Pancreas (tissue), 10 donors: ENCODE results near the gene RNF169. TPM values are rescaled to one million over a fixed set of nuclear protein-coding genes. Genes with fewer than 3 reads are reported as not detected.

Source experiments
- ATAC-seq, 4 donors: fragments of 200-7000 bp; cut with Tn5 transposase; one replicate each; pipeline versions ENCODE4 v1.8.0 to v1.9.1; 2020; ENCODE audit warnings: mild to moderate bottlenecking in 4 of 4, moderate library complexity in 4 of 4
- DNase-seq, 6 donors: peaks; one replicate each; pipeline ENCODE4 v3.0.0-alpha.2; 2020
- FAIRE-seq: peaks from 2 replicates; lab custom pipeline; 2012; peaks lifted over from hg19 to GRCh38; lab: Jason Lieb, UNC
- H3K27ac ChIP-seq, 4 donors: fragments of 200-600 bp; sonication (generic); 1 replicate in 3 of 4; 2 replicates in 1 of 4; pipeline versions ENCODE4 v1.5.0 to v1.8.0; 2020
- H3K27me3 ChIP-seq, 4 donors: fragments of 200-600 bp; one replicate each; pipeline ENCODE4 v1.8.0; 2021
- H3K36me3 ChIP-seq, 3 donors: fragments of 200-600 bp; sonication (generic) in 1 of 3; one replicate each; pipeline versions ENCODE4 v1.5.0 to v1.8.0; 2020 to 2021
- H3K4me1 ChIP-seq, 3 donors: fragments of 200-600 bp; one replicate each; pipeline ENCODE4 v1.8.0; 2021
- H3K4me3 ChIP-seq, 4 donors: fragments of 200-600 bp; sonication (generic) in 2 of 4; one replicate each; pipeline versions ENCODE4 v1.5.0 to v1.8.0; 2020 to 2021
- H3K9me3 ChIP-seq, 4 donors: fragments of 200-600 bp; one replicate each; pipeline ENCODE4 v1.8.0; 2021
- CTCF ChIP-seq, 4 donors: fragments of 200-600 bp; sonication (generic) in 3 of 4; IDR thresholded peaks; one replicate each; pipeline versions ENCODE4 v1.5.0 to v1.8.0; 2021; ENCODE audit warnings: antibody characterized with exemption in 4 of 4
- WGBS, 2 donors: extraction: QIAGEN DNeasy Blood & Tissue Kit; methylation state at CpG; one replicate each; pipeline ENCODE4 v1.1.7; 2013; 5-methylcytosine and 5-hydroxymethylcytosine counted together
- intact Hi-C, 3 donors: fragments of 100-400 bp; cut with DNase I; formaldehyde crosslinking; loops; one replicate each; pipeline versions ENCODE4 v1.11.1 to v1.14.2; 2022
- polyA plus RNA-seq, 2 donors: library from polyadenylated mRNA; stranded (reverse); fragments of 200-250 nt; gene quantifications; one replicate each; pipeline ENCODE4 v1.2.3, GENCODE V29; 2013
- total RNA-seq, 6 donors: library from RNA; stranded (reverse); fragmentation: NEBNext Ultra II Directional in 4 of 6; extraction: Animal tissue kit (Norgen Biotek cat#: 25700) in 4 of 6; gene quantifications; one replicate each; pipeline versions ENCODE4 v1.2.1 to v1.2.4, GENCODE V29; 2021 to 2023
- donor health status: healthy with polysubstance abuse.
- donor health status: DM: no; HTN: no; CAD: no; lungs with moderate emphysema.
- donor health status: DM: no; HTN: no; CAD: no.
- donor health status: control.
- donor health status: control.
- donor health status: Bipolar disorder and iron deficiency.
- donor health status: DM: yes; HTN: yes; CAD: no.
- donor health status: DM: no; HTN: no; CAD: no.
- donor health status: DM: no; HTN: no; CAD: no.
- donor health status: DM: yes; HTN: yes; CAD: no.

The RNF169 gene
- total and polyA plus RNA-seq, 8 donors: 2.3 to 12.0 (median 6.9) TPM

GRCh38 chr11:74742070-74742469 is 6.6 kb upstream of the RNF169 start:
- no peak for ATAC-seq
- WGBS, 2 donors: 81 to 87% methylated on average over 4 of the region's 4 CpGs
- no peak overlapping the region for H3K27ac ChIP-seq
- FAIRE-seq: no peak
- H3K4me3 ChIP-seq: no peak overlapping the region
- no peak for DNase-seq
- no peaks in the 10 kb centered on the region for H3K9me3 ChIP-seq
- intact Hi-C loops: no loop called here
- no peaks in the 10 kb centered on the region for H3K4me1 ChIP-seq
- no peak for TF ChIP-seq CTCF (IDR thresholded peaks at IDR 0.05)
- no peaks in the 10 kb centered on the region for H3K27me3 ChIP-seq
- H3K36me3 ChIP-seq: no peaks in the 10 kb centered on the region

GRCh38 chr11:74743640-74744039 is 5.0 kb upstream of the RNF169 start:
- Histone ChIP-seq H3K27ac (no peak overlapping the region), H3K36me3 (no peaks in the 10 kb centered on the region), H3K4me1 (peaks cover 0 to 5% (median 4%) of the 10 kb centered on the region in 3 donors), H3K4me3 (no peak overlapping the region), H3K9me3 (no peaks in the 10 kb centered on the region), H3K27me3 (no peaks in the 10 kb centered on the region)
- intact Hi-C loops: no loop called here
- DNase-seq (no peak), ATAC-seq (no peak), FAIRE-seq (no peak)
- no peak for TF ChIP-seq CTCF (IDR thresholded peaks at IDR 0.05)

GRCh38 chr11:74744277-74744676 is 4.4 kb upstream of the RNF169 start:
- ATAC-seq: no peak
- no peak for FAIRE-seq
- TF ChIP-seq CTCF (IDR thresholded peaks at IDR 0.05): no peak
- intact Hi-C loops: no loop called here
- no peaks in the 10 kb centered on the region for H3K9me3 ChIP-seq
- H3K36me3 ChIP-seq: no peaks in the 10 kb centered on the region
- no peak overlapping the region for H3K4me3 ChIP-seq
- H3K4me1 ChIP-seq: peaks cover 0 to 5% (median 4%) of the 10 kb centered on the region in 3 donors
- no peaks in the 10 kb centered on the region for H3K27me3 ChIP-seq
- WGBS, 2 donors: 63 to 79% methylated on average over 4 of the region's 4 CpGs
- no peak for DNase-seq
- no peak overlapping the region for H3K27ac ChIP-seq

GRCh38 chr11:74746868-74747267 is 1.8 kb upstream of the RNF169 start:
- FAIRE-seq (no peak), DNase-seq (no peak), ATAC-seq (no peak)
- no peaks in the 10 kb centered on the region for H3K27me3 ChIP-seq
- intact Hi-C loops: no loop called here
- no peak for TF ChIP-seq CTCF (IDR thresholded peaks at IDR 0.05)
- H3K27ac ChIP-seq: no peak overlapping the region
- WGBS, 2 donors: 81 to 82% methylated on average over 3 of the region's 3 CpGs
- H3K4me3 ChIP-seq: no peak overlapping the region
- no peaks in the 10 kb centered on the region for H3K36me3 ChIP-seq
- H3K9me3 ChIP-seq: no peaks in the 10 kb centered on the region
- peaks cover 0 to 15% (median 4%) of the 10 kb centered on the region in 3 donors for H3K4me1 ChIP-seq

GRCh38 chr11:74749127-74749964 is 697 bp downstream of the RNF169 start:
- H3K4me1 ChIP-seq: peaks cover 11 to 28% (median 16%) of the 10 kb centered on the region in 3 donors
- H3K27me3 ChIP-seq: no peaks in the 10 kb centered on the region
- FAIRE-seq (no peak), ATAC-seq (peak; percentile 44 to 71 (median 50)), DNase-seq (peak; percentile 47 to 82 (median 66))
- intact Hi-C loops: no loop called here
- H3K4me3 ChIP-seq: peak overlapping the region; percentile 44 to 96 (median 58)
- TF ChIP-seq CTCF (IDR thresholded peaks at IDR 0.05): no peak
- peak overlapping the region; percentile 86 to 97 (median 93) for H3K27ac ChIP-seq
- H3K9me3 ChIP-seq: no peaks in the 10 kb centered on the region
- WGBS, 2 donors: 1% methylated on average over 50 to 63 of the region's 63 CpGs
- no peaks in the 10 kb centered on the region for H3K36me3 ChIP-seq
